Activated CD4-positive, alpha-beta T cell treated with anti-CD3 and anti-CD28 coated beads, Interleukin-2, amount 10 ng/mL, durations not matched to agents 24 days and 14 days (primary cell): ENCODE results near the gene GMPR2. TPM values are rescaled to one million over a fixed set of nuclear protein-coding genes. Genes with fewer than 3 reads are reported as not detected.
"Not testable (repeated sequence)": the region's sequence is repeated elsewhere in the genome, so short reads cannot be mapped to it uniquely, and the experiment has no call there.

Experiments
- DNase-seq: peaks from one replicate; pipeline ENCODE4 v3.0.0; 2022
- H3K27ac Mint-ChIP-seq: one replicate; pipeline ENCODE4 v1.8.0; 2022; ENCODE audit warnings: mild to moderate bottlenecking, mixed read lengths
- H3K27me3 Mint-ChIP-seq: one replicate; pipeline ENCODE4 v1.8.0; 2022; ENCODE audit warnings: mixed read lengths
- H3K36me3 Mint-ChIP-seq: one replicate; pipeline ENCODE4 v1.8.0; 2022; ENCODE audit warnings: low read depth, mild to moderate bottlenecking, mixed read lengths
- H3K4me1 Mint-ChIP-seq: one replicate; pipeline ENCODE4 v1.8.0; 2021; ENCODE audit warnings: mixed read lengths
- H3K4me3 Mint-ChIP-seq: one replicate; pipeline ENCODE4 v1.8.0; 2022; ENCODE audit warnings: mild to moderate bottlenecking, moderate library complexity, mixed read lengths
- H3K9me3 Mint-ChIP-seq: one replicate; pipeline ENCODE4 v1.8.0; 2021; ENCODE audit warnings: mixed read lengths
- intact Hi-C: fragments of 100-400 bp; cut with micrococcal nuclease; formaldehyde crosslinking; loops from one replicate; pipeline ENCODE4 v1.15.1; 2023
- total RNA-seq: library from RNA; stranded (reverse); gene quantifications from 2 replicates; pipeline ENCODE4 v1.2.3, GENCODE V29; 2022

GMPR2 gene
- total RNA-seq, 1 donor from 2014 or later: 32.4 TPM

DNA sequence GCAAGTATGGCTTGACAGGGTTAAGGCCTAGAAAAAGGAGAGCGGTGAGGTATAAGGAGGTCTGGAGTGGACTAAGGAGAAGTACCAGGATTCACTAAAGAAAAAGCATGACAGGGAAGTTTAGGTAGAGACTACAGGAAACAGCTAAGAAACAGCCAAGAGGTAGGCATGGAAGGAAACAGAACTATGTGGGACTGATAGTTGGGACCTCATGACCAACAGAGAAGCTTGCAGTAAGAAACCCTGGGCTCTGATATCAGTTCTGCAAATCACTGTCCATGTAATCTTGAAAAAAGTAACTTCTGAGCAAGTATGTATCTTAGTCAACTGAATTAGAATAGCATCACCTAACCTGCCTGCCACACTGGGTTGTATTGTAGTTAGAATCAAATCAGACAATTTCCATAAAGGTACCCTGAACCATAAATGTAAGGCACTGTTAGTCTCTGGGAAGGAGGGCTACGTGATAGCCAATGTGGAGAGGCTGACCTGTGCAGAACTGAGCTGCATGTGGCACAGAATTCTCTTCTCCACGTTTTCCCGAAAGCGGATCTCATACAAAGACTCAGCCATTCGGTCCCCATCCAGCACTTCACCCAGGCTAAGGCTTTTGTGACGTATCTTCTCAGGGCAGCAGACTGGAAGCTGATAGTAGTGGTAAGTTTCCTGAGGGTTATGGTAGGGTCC lies 38.4 kb upstream of the GMPR2 start:
- no peak for DNase-seq
- peak overlapping the region; percentile 87 for H3K4me3 Mint-ChIP-seq
- H3K9me3 Mint-ChIP-seq: no peaks in the 10 kb centered on the region
- intact Hi-C loops: no loop called here
- no peaks in the 10 kb centered on the region for H3K27me3 Mint-ChIP-seq
- H3K36me3 Mint-ChIP-seq: peaks cover 57% of the 10 kb centered on the region
- peak overlapping the region; percentile 96 for H3K27ac Mint-ChIP-seq
- peaks cover 49% of the 10 kb centered on the region for H3K4me1 Mint-ChIP-seq

DNA sequence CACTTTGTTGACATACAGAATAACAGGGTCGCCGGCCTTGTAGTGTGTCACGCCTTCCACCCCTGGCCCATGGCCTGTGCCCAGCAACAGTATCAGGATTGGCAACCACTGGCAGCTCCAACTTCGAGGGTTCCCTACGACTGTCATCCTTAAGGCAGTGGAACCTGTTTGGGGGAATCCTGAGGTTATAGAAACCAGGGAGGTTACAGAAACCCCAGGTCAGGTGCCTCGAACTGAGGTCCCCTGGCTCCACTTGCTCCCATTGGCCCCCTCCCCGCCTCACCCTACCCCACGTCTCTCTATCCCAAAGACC lies 37.9 kb upstream of the GMPR2 start:
- Mint-ChIP-seq H3K4me1 (peaks cover 46% of the 10 kb centered on the region), H3K36me3 (peaks cover 58% of the 10 kb centered on the region), H3K27ac (peak overlapping the region; percentile 96), H3K4me3 (peak overlapping the region; percentile 87), H3K9me3 (no peaks in the 10 kb centered on the region), H3K27me3 (no peaks in the 10 kb centered on the region)
- intact Hi-C loops: loop anchor here (1.0 kb wide), 2 partner anchors 18 to 81 kb away; partner anchors contain the start of genes CHMP4A, DCAF11 and NRL
- DNase-seq: no peak

DNA sequence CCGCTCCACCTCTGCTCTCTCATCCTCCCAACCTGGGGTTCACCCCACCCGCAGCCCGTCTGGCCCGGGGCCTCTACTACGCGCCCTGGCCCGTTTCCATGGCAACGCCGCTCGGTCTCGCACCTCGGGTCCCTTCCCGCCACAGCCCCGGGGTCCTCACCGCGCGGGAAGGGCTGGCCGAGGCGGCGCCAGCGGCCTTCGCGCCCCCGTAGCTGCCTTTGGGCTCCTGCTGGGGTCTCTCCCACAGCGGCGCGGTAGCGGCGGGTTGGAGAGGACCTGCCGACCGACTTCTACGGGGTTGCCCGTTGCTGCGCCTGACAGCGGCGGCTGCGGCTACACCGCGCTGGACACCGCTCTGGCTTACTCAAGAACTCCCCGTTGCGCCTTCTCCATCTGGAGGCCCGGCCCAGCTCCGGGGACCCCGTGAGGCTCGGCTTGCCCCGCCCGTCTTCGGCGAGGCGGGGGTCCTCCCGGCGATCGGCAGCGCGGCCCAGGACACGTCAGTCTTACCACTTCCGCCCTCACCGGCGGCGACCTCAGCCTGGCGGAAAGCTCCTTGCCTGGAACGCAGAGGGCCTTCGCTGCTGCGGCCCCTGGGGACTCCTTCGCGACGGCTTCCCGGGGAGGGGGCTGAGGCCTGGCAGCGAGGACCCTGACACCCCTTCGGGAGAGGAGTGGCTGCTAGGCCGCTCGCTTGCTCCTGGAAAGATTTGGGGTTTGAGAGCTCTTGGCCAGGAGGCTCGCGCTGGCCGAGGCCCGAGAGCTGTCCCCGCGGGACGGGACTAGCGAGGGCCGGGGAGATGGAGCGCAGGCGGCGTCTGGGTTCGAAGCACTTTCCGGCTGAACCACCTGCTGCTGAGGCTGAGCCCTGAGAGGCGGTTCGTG lies 37.3 kb upstream of the GMPR2 start, which contains the start of gene TM9SF1:
TSS of gene TM9SF1 (minus strand) at position 256 of the 885 bp plus-strand sequence. CDS start 422 bp downstream, outside the sequence.
- Mint-ChIP-seq H3K4me1 (peaks cover 46% of the 10 kb centered on the region), H3K36me3 (peaks cover 58% of the 10 kb centered on the region), H3K4me3 (peak within 1 kb of the TSS; percentile 87), H3K27ac (peak within 1 kb of the TSS; percentile 96), H3K27me3 (no peaks in the 10 kb centered on the region), H3K9me3 (no peaks in the 10 kb centered on the region)
- intact Hi-C loops: loop anchor here (1.0 kb wide), 2 partner anchors 18 to 81 kb away; partner anchors contain the start of genes CHMP4A, DCAF11 and NRL
- DNase-seq: peak; percentile 97

DNA sequence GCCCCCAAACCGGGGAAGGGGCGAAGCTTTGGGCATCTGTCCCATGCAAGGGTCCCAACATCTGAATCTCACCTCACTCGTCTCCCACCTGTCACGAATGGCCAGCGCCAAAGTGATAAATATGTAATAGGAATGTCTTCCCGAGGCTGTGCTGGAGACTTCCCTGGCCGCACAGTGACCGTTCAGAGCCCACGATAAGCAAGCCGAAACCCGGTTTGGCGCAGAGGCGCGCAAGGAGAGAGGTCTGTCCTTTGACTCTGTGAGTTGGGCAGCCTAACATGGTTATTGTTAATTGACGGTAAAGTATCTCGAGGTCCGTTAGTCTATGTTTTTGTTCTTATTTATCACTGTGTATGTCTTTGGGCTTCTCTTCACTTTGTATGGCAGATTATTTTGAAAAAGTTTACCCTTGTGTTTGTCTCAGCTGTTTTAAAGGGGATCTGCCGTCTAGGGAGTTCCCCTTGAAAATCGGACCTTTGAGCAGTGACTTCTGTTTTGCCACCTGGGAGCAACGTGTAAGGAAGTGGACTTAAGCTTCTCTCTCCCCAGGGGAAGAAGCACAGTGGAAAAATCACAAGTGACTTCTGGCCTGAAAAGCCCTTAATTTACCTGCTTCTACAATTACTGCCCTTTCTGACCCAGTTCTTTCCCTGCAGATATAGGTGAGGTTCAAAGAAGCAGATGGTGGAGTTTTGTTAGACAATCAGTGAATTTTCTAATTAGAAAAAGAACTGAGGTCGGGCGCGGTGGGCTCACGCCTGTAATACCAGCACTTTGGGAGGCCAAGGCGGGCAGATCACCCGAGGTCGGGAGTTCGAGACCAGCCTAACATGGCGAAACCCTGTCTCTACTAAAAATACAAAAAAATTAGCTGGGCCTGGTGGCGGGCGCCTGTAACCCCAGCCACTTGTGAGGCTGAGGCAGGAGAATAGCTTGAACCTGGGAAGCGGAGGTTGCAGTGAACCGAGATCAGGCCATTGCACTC lies 36.4 kb upstream of the GMPR2 start:
- H3K9me3 Mint-ChIP-seq: peaks cover 1% of the 10 kb centered on the region

DNA sequence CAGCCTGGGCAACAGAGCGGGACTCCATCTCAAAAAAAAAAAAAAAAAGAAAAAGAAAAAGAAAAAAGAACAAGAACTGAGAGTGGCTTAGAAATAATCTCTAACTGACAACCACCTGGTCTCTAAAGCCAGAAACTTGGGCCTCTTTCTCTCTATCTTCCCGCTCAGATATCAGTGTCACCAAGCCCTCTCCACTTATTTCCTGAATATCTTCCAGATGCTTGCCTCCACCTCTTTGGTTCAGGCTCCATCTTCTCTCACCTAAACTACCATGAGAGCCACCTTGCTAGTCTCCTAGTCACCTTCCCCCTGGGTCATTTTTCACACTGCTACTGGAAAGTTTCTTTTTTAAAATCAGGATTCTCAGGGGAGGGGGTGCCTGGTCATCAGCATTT lies 35.7 kb upstream of the GMPR2 start:
- peak overlapping the region; percentile 65 for H3K27ac Mint-ChIP-seq
- H3K9me3 Mint-ChIP-seq: peaks cover 5% of the 10 kb centered on the region
- H3K4me1 Mint-ChIP-seq: peaks cover 47% of the 10 kb centered on the region
- H3K36me3 Mint-ChIP-seq: peaks cover 60% of the 10 kb centered on the region
- peak overlapping the region; percentile 87 for H3K4me3 Mint-ChIP-seq
- no peaks in the 10 kb centered on the region for H3K27me3 Mint-ChIP-seq
- intact Hi-C loops: no loop called here
- DNase-seq: no peak

More for the DNA sequence above, 36.4 kb upstream of the GMPR2 start:
- Mint-ChIP-seq H3K27me3 (no peaks in the 10 kb centered on the region), H3K36me3 (peaks cover 59% of the 10 kb centered on the region), H3K27ac (peak overlapping the region; percentile 96), H3K4me3 (peak overlapping the region; percentile 87), H3K4me1 (peaks cover 48% of the 10 kb centered on the region)
- intact Hi-C loops: no loop called here
- DNase-seq: peak; percentile 60

DNA sequence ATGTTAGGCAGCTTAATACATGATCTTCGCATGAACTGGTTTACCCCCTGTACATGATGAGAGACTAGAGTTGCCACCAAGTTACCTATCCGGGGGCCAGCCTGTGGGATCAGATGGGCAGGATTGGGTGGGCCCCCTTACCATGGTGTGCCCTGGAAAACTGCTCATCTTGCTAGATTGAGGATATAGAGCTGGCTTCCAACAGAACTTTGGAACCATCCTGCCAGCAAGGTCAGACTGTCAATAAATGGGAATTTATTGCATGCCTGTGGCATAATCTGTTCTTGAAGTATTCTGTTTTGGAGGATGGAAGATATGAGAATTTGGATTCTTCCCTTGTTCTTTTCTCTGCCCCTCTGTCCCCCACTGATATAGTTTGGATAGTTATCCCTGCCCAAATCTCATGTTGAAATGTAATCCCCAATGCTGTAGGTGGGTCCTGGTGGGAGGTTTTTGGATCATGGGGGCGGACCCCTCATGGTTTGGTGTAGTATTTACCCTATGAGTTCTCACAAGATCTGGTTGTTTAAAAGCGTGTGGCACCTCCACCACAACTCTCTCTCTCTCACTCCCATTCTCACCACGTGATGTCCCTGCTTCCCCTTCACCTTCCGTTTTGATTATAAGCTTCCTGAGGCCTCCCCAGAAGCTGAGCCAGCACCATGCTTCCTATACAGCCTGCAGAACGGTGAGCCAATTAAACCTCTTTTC lies 33.8 kb upstream of the GMPR2 start:
- intact Hi-C loops: no loop called here
- H3K36me3 Mint-ChIP-seq: peaks cover 64% of the 10 kb centered on the region
- no peaks in the 10 kb centered on the region for H3K27me3 Mint-ChIP-seq
- H3K4me1 Mint-ChIP-seq: peaks cover 39% of the 10 kb centered on the region
- peaks cover 11% of the 10 kb centered on the region for H3K9me3 Mint-ChIP-seq
- no peak for DNase-seq
- peak overlapping the region; percentile 21 for H3K27ac Mint-ChIP-seq
- H3K4me3 Mint-ChIP-seq: peak overlapping the region; percentile 11

DNA sequence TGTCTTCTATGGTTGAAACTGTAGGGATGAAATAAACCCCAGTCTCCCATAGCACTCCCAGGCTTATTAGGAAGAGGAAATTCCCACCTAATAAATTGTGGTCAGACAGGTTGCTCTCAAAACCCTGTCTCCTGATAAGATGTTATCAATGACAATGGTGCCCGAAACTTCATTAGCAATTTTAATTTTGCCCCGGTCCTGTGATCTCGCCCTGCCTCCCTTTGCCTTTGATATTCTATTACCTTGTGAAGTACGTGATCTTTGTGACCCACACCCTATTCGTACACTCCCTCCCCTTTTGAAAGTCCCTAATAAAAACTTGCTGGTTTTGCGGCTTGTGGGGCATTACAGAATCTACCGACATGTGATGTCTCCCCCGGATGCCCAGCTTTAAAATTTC lies 30.2 kb upstream of the GMPR2 start:
- Mint-ChIP-seq H3K4me1 (peaks cover 29% of the 10 kb centered on the region), H3K9me3 (peaks cover 11% of the 10 kb centered on the region), H3K36me3 (peaks cover 76% of the 10 kb centered on the region)
- intact Hi-C loops, H3K27me3 Mint-ChIP-seq, DNase-seq, H3K4me3 Mint-ChIP-seq, H3K27ac Mint-ChIP-seq: not testable (repeated sequence)

DNA sequence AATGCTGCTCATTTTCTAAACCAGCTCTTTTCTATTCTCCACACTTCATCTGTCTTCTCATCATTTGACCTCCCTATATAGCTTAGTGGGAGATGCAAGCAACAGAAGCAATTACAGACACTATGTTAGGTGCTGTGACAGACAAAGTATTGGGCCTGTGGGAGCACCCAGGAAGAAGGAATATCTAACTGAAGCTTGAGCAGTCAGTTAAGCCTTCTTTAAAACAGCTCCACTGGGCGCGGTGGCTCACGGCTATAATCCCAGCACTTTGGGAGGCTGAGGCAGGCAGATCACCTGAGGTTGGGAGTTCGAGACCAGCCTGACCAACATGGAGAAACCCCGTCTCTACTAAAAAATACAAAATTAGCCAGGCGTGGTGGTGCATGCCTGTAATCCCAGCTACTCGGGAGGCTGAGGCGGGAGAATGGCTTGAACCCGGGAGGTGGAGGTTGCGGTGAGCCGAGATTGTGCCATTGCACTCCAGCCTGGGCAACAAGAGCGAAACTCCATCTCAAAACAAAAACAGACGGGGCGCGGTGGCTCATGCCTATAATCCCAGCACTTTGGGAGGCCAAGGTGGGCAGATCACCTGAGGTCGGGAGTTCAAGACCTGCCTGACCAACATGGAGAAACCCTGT lies 29.4 kb upstream of the GMPR2 start:
- H3K4me1 Mint-ChIP-seq: peaks cover 28% of the 10 kb centered on the region

DNA sequence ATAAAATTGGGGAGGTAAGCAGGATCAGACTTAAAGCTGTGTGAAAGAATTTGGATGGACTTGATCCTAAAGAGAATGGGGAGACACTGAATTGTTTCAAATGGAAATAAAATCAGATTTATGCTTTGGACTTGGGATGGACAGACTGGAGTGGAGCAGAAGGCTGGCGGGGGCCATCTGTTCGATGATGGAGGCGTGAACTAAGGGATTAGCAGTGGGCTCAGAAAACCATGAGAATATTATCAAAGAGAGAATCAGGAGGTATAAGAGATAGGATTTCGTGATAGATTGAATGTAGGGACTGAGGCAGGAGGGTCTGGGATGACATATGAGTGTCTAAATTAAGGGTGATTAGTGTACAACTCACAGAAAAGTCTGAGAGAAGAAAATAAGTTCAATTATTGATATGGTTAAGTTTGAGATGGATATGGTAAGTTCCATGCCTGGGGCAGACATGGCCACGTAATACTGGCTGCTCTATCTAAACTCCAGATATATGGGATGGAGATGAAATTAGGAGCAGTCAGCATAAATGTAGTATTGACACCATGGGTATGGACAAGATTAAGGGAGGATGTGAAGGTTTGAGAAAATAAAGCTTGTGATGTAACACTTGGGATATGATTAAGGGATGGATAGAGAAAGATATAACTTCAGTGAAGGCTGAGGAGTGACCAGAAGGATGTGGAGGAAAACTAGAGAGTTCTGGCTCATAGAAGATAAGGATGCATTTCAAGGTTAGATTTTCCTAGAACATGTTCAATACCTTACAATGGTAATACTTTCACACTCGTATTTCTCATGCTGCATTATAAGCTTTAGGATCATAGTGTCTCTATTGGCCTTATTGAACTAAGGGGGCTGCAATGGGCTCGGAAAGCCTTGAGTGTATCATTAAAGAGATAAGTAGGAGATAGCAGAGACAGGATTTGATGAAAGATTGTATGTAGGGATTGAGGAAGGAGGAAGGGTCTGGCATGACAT lies 28.3 kb upstream of the GMPR2 start:
- Mint-ChIP-seq H3K36me3 (peaks cover 77% of the 10 kb centered on the region), H3K27ac (no peak overlapping the region), H3K4me3 (no peak overlapping the region), H3K27me3 (no peaks in the 10 kb centered on the region), H3K9me3 (peaks cover 11% of the 10 kb centered on the region), H3K4me1 (peaks cover 21% of the 10 kb centered on the region)
- no peak for DNase-seq
- intact Hi-C loops: no loop called here

More for the DNA sequence above, 29.4 kb upstream of the GMPR2 start:
- DNase-seq, intact Hi-C loops, H3K4me3 Mint-ChIP-seq, H3K27ac Mint-ChIP-seq, H3K27me3 Mint-ChIP-seq: not testable (repeated sequence)
- H3K36me3 Mint-ChIP-seq: peaks cover 81% of the 10 kb centered on the region
- H3K9me3 Mint-ChIP-seq: peaks cover 11% of the 10 kb centered on the region

DNA sequence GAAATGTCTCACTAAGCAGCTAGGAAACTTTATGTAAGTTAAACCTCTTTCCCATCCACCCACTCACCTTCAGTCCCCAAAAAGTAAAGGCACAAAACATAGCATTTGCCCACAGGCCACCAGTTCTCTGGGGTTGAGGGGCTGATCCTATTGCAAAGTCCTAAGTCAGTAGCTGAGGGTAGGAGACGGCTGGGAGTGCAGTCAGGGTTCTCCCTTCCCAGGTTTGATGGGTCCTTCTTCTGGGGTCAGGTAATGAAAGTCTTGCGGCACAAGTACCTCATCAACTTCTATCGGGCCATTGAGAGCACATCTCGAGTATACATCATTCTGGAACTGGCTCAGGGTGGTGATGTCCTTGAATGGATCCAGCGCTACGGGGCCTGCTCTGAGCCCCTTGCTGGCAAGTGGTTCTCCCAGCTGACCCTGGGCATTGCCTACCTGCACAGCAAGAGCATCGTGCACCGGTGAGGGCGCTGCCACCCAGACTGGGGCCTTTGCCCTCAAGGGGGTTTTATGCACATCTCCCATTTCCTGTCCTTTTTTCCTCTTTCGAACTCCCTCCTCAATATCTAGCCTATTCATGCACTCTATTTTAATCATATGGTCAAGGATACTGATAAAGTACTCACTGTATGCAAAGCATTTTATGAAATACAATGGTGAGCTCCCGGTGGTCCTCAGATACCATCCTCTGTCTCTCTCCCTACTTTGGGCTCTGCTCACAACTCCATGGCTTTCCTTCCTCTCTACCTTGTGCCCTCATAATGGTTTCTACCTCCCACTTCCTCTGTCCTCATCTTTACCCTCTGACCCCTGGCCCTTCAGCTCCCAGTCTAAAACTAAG lies 26.2 kb upstream of the GMPR2 start:
- DNase-seq: no peak
- intact Hi-C loops: no loop called here
- Mint-ChIP-seq H3K27me3 (no peaks in the 10 kb centered on the region), H3K9me3 (peaks cover 9% of the 10 kb centered on the region), H3K36me3 (peaks cover 81% of the 10 kb centered on the region), H3K4me3 (no peak overlapping the region), H3K27ac (no peak overlapping the region), H3K4me1 (peaks cover 25% of the 10 kb centered on the region)

DNA sequence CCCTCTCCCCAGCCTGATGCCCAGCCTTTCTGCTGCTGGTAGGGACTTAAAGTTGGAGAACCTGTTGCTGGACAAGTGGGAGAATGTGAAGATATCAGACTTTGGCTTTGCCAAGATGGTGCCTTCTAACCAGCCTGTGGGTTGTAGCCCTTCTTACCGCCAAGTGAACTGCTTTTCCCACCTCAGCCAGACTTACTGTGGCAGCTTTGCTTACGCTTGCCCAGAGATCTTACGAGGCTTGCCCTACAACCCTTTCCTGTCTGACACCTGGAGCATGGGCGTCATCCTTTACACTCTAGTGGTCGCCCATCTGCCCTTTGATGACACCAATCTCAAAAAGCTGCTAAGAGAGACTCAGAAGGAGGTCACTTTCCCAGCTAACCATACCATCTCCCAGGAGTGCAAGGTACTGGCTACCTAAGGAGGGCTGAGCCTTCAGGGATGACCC lies 25.6 kb upstream of the GMPR2 start:
- Mint-ChIP-seq H3K36me3 (peaks cover 78% of the 10 kb centered on the region), H3K4me3 (no peak overlapping the region)

More for the DNA sequence above, 25.6 kb upstream of the GMPR2 start:
- intact Hi-C loops: no loop called here
- H3K27ac Mint-ChIP-seq: no peak overlapping the region
- H3K4me1 Mint-ChIP-seq: peaks cover 29% of the 10 kb centered on the region
- DNase-seq: no peak
- H3K27me3 Mint-ChIP-seq: no peaks in the 10 kb centered on the region
- peaks cover 6% of the 10 kb centered on the region for H3K9me3 Mint-ChIP-seq
